HUES64 (cell line): ENCODE measurements around the gene ALG2.

Source experiments
- H3K27ac ChIP-seq: 2 replicates; pipeline ENCODE4 v1.7.0; 2013; ENCODE audit warnings: low read depth, low read length, inconsistent platforms
- H3K27me3 ChIP-seq: 2 replicates; pipeline ENCODE4 v1.6.1; 2013; ENCODE audit warnings: mild to moderate bottlenecking, low read length; ENCODE audit not compliant: insufficient read depth
- H3K36me3 ChIP-seq: 2 replicates; pipeline ENCODE4 v1.6.1; 2013; ENCODE audit warnings: mild to moderate bottlenecking, low read length; ENCODE audit not compliant: insufficient read depth
- H3K4me1 ChIP-seq: 2 replicates; pipeline ENCODE4 v1.6.1; 2013; ENCODE audit warnings: mild to moderate bottlenecking, low read length, moderate library complexity; ENCODE audit not compliant: insufficient read depth
- H3K4me3 ChIP-seq: 2 replicates; pipeline ENCODE4 v1.5.1; 2013; ENCODE audit warnings: mild to moderate bottlenecking, low read length, moderate library complexity
- H3K9ac ChIP-seq: 2 replicates; pipeline ENCODE4 v1.6.1; 2013; ENCODE audit warnings: mild to moderate bottlenecking, low read depth, low read length
- H3K9me3 ChIP-seq: 2 replicates; pipeline ENCODE4 v1.6.1; 2013; ENCODE audit warnings: low read depth, low read length; ENCODE audit not compliant: insufficient read depth
- WGBS: fragments of 150-250, 120-280 bp; methylation state at CpG from one replicate; pipeline ENCODE4 v1.1.7; 2013; ENCODE audit warnings: missing lambda C conversion rate; 5-methylcytosine and 5-hydroxymethylcytosine counted together

The ALG2 gene

DNA sequence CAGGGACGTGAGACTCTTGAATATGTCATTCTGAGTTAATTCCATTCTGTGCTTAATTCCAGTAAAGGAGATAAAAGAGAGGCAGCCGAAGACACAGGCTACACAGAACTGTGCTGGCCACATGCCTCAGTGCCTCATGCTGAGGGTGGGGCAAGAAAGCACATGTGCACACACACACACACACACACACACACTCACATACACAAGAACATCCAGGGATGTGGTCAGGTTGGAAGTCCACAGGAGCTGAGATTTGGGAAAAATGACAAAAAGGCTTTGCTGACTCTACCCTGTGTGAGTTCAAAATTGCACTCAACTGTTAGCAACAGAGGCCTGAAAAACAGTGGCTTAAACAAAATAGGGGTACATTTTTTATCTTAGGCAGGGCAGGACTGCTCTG lies 40.5 kb downstream of the ALG2 start:
- Histone ChIP-seq H3K9me3 (no peaks in the 10 kb centered on the region), H3K27me3 (no peaks in the 10 kb centered on the region), H3K36me3 (no peaks in the 10 kb centered on the region), H3K4me1 (peaks cover 10% of the 10 kb centered on the region; the same call in 1 of the 2 replicates), H3K4me3 (no peak overlapping the region), H3K9ac (no peak overlapping the region), H3K27ac (no peak overlapping the region)
- 88% methylated on average over 2 of the region's 2 CpGs for WGBS

DNA sequence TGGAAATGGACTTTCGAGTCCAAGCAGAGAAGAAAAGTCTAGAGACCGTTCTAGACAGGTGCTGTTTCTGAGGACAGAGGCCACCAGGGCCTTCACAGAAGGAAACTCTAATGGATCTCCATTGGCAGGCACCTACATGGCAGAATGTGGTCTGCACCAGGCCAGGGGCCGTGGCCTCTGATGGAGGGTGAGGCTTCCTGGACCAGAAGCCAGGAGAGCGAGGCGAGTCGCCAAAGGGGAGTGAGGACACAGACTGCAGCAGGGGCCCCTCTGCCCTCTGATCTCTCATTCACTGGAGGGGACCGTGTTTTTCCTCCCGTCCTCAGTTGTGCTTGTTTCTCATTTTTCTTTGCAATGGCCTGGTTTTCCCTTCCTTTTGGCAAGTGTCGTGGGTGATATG lies 41.1 kb downstream of the ALG2 start:
- H3K4me1 ChIP-seq, result peaks cover 11% of the 10 kb centered on the region; the same call in 1 of the 2 replicates
- H3K9ac ChIP-seq, result no peak overlapping the region
- no peaks in the 10 kb centered on the region for H3K27me3 ChIP-seq
- no peak overlapping the region for H3K27ac ChIP-seq
- H3K9me3 ChIP-seq, result no peaks in the 10 kb centered on the region
- no peaks in the 10 kb centered on the region for H3K36me3 ChIP-seq
- WGBS, result 89% methylated on average over 8 of the region's 9 CpGs
- H3K4me3 ChIP-seq, result no peak overlapping the region

GRCh38 chr9:99180199-99180598 lies 41.5 kb downstream of the ALG2 start:
- 89% methylated on average over 1 of the region's 1 CpG for WGBS
- H3K27ac ChIP-seq, result no peak overlapping the region
- peaks cover 11% of the 10 kb centered on the region; the same call in 1 of the 2 replicates for H3K4me1 ChIP-seq
- no peak overlapping the region for H3K9ac ChIP-seq
- no peaks in the 10 kb centered on the region for H3K9me3 ChIP-seq
- H3K4me3 ChIP-seq, result no peak overlapping the region
- H3K27me3 ChIP-seq, result no peaks in the 10 kb centered on the region
- no peaks in the 10 kb centered on the region for H3K36me3 ChIP-seq

DNA sequence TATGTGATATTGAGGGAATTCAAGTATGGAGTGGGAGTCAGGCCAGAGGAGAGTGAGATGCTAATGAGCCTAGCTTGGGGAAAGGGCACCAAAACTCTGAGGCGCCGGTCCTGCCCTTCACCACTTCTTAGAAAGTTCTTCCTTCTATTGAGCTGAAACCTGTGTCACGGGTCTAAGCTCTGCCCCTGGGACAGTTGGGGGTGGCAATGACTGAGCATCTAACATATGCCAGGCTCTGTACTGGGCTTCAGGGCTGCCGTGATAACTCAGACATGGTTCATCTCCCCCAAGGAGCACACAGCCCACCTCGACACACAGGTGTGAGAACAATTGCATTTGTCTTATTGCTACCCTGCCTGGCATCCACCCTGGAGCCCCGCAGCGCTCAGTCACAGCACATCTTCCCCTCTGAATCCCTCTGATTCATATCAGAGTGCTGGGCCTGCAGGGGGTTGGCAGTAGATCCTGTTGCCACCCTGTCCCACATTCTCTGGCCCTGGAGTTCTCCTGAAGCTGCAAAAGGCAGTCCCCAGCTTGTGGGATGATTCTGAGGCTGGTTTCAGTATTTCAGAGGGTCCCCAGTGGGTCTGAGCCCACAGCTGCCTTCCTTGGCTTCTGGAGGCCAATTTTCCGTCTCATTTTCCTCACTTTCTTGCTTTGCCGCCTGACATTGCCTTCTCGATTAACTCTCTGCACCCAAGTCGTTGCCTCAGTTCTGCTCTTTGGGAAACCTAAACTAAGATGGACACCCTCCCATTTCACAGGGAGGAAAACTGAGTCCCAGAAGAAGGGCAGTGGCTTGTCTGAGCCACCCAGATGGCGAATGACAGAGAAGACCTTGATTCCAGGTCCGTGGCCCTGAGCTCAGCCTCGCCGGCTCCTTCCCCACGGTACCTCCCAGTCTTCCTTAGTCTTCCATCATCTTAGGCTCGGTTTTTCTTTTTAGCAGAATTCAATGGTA lies 42.5 kb downstream of the ALG2 start:
- Histone ChIP-seq H3K27me3 (no peaks in the 10 kb centered on the region), H3K27ac (no peak overlapping the region), H3K4me3 (no peak overlapping the region), H3K9me3 (no peaks in the 10 kb centered on the region), H3K36me3 (no peaks in the 10 kb centered on the region), H3K9ac (no peak overlapping the region), H3K4me1 (peaks cover 12% of the 10 kb centered on the region; the same call in 1 of the 2 replicates)
- 93% methylated on average over 17 of the region's 17 CpGs for WGBS

GRCh38 chr9:99177576-99178366 lies 44.0 kb downstream of the ALG2 start:
- H3K4me1 ChIP-seq, result peaks cover 20% of the 10 kb centered on the region; the same call in 1 of the 2 replicates
- no peak overlapping the region for H3K9ac ChIP-seq
- no peaks in the 10 kb centered on the region for H3K36me3 ChIP-seq
- WGBS, result 94% methylated on average over 7 of the region's 8 CpGs
- H3K27me3 ChIP-seq, result no peaks in the 10 kb centered on the region
- no peak overlapping the region for H3K4me3 ChIP-seq
- H3K9me3 ChIP-seq, result no peaks in the 10 kb centered on the region
- H3K27ac ChIP-seq, result no peak overlapping the region

DNA sequence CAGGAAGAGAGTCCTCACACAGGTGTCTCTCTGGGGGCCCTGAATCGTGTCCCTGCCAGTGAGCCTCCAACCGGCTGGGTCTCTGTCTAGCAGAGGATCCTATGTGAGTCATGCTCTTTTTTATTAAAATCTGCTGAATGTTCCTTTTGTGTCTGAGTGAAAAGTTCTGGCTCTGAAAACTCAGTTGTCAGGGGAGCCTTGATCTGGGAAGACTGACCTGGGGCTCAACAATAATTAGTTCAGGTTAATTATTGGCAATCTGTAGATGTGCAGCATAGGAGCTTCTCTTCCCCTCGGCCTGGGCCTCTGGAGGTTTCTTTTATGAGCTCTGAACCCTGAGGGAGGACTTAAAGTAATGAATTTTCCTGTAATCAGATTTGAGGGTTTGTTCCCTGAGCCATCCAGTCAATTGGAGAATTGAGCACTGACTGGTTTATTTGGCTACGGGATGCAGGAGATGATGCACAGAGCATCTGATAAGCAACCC lies 45.2 kb downstream of the ALG2 start:
- no peak overlapping the region for H3K4me3 ChIP-seq
- no peaks in the 10 kb centered on the region for H3K9me3 ChIP-seq
- H3K9ac ChIP-seq, result no peak overlapping the region
- H3K27me3 ChIP-seq, result no peaks in the 10 kb centered on the region
- WGBS, result 65% methylated on average over 4 of the region's 4 CpGs
- H3K27ac ChIP-seq, result no peak overlapping the region
- no peaks in the 10 kb centered on the region for H3K36me3 ChIP-seq
- peaks cover 20% of the 10 kb centered on the region; the same call in 1 of the 2 replicates for H3K4me1 ChIP-seq

GRCh38 chr9:99173570-99174504 lies 47.9 kb downstream of the ALG2 start:
- peaks cover 39% of the 10 kb centered on the region for H3K4me1 ChIP-seq
- H3K27ac ChIP-seq, result no peak overlapping the region
- no peak overlapping the region for H3K4me3 ChIP-seq
- 84% methylated on average over 10 of the region's 10 CpGs for WGBS
- H3K9me3 ChIP-seq, result no peaks in the 10 kb centered on the region
- H3K36me3 ChIP-seq, result no peaks in the 10 kb centered on the region
- H3K9ac ChIP-seq, result no peak overlapping the region
- no peaks in the 10 kb centered on the region for H3K27me3 ChIP-seq

GRCh38 chr9:99172124-99173091 lies 49.3 kb downstream of the ALG2 start:
- 65% methylated on average over 10 of the region's 10 CpGs for WGBS
- Histone ChIP-seq H3K9ac (no peak overlapping the region), H3K9me3 (no peaks in the 10 kb centered on the region), H3K36me3 (no peaks in the 10 kb centered on the region), H3K27me3 (no peaks in the 10 kb centered on the region), H3K27ac (no peak overlapping the region), H3K4me3 (no peak overlapping the region), H3K4me1 (peaks cover 46% of the 10 kb centered on the region)

DNA sequence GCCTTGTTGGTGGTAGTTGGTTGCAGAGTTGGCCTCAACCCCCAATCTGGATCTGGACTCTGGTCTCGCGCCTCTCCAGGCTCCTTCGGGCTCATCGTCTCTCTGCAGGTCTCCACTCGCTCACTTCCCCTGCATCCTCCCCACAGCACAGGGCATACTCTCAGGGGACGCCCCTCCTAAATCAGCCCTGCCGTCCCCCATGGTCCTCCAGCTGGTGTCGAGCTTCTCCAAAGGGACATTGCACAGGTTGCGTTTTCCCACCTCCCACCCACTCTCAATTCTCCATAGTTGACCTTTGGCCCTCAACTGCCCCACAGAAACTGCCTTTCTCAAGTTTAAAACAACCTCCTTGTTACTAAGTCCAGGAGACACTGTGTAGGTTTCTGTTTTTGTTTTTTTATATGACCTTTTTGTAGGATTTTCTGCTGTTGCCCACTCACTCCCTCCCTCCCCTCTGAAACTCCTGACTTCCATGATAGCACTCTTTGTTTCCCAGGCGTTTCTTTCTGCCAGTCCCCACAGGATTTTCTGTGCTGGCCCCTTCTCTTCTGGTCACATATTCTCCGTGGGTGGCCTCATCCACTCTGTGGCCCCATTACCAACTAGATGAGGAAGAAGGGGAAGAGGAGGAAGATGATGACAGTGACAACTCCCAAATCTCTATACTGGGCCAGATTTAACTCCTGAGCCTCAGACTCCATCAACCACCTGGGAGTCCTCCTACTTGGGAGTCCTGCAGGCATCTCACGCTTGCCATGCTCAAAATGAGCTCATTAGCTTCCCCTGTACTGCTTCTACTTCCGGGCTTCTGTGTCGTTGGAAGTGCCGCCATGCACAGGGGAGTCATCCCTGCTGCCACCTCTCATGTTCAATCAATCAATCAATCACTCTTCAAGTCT lies 50.3 kb downstream of the ALG2 start:
- H3K27me3 ChIP-seq, result no peaks in the 10 kb centered on the region

More for the DNA sequence above, 50.3 kb downstream of the ALG2 start:
- 87% methylated on average over 14 of the region's 15 CpGs for WGBS
- Histone ChIP-seq H3K9me3 (no peaks in the 10 kb centered on the region), H3K4me3 (no peak overlapping the region), H3K4me1 (peaks cover 41% of the 10 kb centered on the region), H3K9ac (no peak overlapping the region), H3K27ac (no peak overlapping the region), H3K36me3 (no peaks in the 10 kb centered on the region)
